Endothelial cell of hepatic sinusoid (primary cell): ENCODE data around the gene PACS1.

Experiments used
- in situ Hi-C: cut with HindIII; loops from 2 replicates; pipeline ENCODE4 v1.10.0; 2017; ENCODE audit warnings: low sequenced_read_pairs

Gene PACS1

DNA sequence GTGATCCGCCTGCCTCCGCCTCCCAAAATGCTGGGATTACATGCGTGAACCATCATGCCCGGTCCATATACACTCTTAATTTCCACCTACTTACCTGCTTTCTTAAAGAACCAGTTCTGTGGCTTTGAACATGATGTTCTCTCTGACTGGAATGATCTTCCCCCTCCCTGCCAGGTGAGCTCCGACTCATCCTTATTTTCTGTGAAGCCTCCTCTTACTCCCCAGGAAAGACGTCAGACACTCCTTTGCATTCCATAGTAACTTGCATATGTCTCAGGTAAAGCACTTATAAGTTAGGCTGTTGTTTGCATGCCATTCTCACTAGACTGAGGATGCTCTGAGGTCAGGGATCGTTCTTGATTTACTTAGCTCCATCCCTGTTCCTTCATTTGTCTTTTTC, 106.6 kb downstream of the PACS1 start:
- in situ Hi-C loops: no loop called here

DNA sequence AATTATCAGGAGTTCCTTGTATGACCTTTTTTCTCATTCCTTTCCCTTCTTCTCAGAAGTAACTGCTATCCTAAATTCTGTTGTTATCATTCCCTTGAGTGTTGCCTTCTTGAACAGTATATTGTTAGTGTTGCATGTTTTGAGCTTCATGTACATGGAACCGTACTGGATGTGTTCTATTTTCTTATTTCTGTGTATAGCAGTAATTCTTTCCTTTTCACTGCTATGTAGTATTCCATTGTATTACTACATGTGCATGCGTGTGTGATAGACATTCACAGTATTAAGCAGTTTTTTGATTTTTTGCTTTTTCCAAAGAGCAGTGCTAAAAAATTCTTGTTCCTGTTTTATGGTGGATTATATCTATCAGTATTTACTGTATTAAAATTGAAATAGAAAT, 108.1 kb downstream of the PACS1 start:
- in situ Hi-C loops: no loop called here

DNA sequence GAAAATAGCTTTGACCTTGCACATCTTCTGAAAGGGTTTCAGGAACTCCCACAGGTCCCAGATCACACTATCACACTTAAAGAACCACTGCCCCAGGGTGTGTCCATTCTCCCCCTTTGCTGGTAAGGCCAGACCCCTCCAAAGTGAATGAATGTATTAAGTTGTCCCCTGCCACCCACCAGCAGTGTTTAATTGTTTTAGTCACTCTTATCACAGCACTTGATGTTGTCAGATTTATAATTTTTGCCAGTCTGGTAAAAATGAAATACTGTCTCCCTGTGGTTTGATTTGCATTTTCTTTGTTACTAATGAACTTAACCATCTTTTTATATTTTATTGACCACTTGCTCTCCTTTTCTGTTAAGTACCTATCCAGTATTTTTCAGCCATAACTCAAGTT, 108.8 kb downstream of the PACS1 start:
- in situ Hi-C loops: no loop called here

DNA sequence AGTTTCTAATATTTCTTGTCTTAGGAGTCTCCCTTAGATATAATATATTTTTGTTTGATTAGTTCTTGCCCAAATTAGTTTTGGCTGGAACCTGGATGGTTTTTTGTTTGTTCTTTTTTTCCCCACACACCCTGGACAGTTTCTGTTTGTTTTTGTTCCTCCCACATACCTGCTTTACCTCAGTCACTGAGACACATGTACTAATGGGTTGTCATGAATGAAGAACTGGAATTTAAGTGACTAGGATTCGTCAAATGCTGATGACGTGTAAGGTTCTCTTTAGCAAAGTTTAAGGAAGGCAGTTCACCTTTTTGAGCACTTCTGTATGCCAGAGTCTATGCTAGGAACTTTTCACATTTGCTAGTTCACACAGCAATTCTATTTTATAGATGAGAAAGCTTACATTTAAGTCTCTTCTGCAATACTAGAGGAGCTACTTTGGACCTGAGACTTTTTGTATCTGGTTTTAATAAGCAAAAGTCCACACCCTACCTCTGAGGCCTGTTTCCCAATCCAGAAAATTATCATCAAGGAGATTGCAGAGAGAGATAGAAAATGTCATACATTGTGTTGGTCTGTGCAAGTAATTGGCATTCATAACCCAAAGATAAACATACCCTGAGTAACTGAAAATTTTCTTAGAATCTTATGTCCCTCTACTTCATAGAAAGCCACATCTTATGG, 111.7 kb downstream of the PACS1 start:
- in situ Hi-C loops: no loop called here

DNA sequence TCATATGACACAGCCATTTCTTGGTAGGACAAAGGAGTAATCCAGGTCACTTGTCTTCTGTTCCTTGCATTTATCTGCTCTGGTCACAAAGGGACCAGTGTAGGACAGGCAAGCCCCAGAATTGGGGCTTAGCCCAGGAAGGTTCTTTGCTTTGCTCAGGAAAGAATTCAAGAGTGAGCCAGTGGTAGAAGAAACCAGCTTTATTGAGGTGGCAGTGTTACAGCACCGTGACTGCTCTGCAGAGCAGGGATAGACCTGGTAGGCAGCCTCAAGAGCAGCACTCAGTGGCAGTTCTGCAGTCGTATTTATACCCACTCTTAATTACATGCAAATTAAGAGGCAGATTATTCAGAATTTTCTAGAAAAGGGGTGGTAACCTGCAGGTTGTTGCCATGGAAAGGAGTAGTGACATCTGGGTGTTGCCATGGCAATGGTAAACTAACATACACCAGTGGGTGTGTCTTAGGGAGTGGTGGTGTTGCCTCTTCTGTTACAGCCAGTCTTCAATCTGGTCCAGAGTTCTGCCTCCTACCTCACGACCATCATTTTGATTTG, 113.5 kb downstream of the PACS1 start:
- in situ Hi-C loops: no loop called here

DNA sequence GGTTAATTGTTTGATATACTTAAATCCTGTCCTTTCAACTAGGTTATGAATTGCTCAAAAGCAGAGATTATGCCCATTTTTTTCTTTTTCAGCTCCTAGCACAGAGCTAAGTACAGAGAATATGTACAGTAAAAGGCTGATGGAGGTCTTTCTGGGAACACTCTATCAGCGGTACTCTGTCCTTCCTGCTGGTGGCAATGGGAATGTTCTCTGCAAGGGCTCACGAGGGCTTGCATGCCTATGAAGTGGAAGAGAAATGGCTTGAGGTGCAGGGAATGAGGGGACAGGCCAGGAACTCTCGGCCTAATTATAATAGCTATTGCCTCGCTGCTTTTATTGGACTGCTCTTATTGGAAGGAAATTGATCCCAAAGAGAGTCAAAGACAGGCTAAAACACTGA, 114.7 kb downstream of the PACS1 start:
- in situ Hi-C loops: no loop called here

DNA sequence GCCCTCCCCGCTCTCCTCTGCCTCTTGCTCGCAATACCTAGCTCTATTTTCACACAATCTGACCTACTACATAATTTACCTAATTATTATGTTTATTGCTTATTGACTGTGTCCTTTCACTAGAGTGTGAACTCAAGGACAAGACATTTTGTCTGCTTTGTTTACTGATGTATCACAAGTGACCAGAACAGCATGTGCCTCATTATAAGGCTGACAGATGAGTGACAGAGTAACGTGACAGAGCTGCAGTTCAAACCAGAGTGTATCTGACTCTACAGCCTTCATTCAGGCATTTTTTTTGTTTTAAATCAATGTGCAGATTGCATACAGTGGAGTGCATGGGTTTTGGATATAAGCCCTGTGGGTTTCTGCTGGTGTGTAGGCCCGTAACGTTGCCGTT, 116.4 kb downstream of the PACS1 start:
- in situ Hi-C loops: no loop called here

DNA sequence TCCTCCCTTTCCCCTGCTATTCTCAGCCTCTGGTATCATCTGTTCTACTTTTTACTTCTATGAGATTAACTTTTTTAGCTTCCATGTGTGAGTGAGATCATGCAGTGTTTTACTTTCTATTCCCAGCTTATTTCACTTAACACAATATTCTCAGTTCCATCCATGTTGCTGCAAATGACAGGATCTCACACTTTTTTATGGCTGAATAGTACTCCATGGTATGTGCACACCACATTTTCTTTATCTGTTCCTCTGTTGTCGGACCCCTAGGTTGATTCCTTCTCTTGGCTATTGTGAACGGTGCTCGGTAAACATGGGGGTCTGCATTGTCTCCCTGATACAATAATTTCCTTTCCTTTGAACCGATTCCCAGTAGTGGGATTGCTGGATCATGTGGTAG, 117.4 kb downstream of the PACS1 start:
- in situ Hi-C loops: no loop called here

DNA sequence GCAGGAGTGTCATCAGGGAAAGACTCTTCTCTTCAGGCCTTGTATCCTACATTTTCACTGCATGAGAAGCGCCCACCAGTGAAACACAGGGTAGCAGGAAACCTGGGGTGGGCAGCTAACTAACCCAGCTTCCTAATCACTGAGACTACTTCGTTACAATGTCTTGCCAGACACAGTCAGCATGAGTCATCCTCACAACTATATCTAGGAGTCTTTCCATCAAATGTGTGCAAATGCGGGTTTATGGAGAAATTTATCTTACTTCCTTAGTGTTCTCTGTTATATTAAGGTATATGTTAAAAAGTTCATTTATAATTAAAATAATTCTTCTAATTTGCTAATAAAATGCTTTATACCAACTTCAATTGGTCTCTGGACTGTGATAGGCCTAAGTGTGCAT, 118.5 kb downstream of the PACS1 start:
- in situ Hi-C loops: no loop called here

DNA sequence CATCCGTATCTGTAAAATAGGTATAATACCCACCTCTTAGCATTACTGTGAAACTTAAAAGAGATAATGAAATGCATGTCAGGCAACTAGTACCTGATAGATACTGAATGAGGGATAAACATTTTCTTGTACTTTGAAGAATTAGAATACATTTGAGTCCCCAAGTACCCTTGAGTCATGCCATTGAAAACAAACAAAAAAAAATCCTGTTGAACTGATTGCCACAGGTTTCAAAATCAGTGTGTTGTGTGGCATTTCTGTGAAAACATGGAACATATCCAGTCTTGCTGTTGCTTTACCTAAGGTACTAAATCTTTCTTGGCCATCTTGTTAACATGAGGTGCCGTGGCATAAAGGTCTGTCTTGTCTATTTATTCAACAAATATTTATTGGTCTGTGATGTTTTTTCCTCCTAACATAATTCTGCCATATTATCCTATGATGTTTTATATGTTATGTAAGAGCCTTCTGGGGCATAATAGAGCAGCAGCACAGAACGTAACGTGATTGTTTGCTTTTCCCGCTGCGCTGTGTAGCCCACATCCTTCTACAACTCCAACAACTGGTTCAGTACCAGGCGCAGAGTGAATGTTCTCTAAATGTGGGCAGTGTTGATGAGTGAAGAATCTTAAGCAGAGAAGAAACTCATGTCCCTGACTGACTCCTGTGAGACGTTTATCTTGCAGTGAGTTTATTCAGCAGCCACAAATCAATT, 119.1 kb downstream of the PACS1 start:
- in situ Hi-C loops: no loop called here

DNA sequence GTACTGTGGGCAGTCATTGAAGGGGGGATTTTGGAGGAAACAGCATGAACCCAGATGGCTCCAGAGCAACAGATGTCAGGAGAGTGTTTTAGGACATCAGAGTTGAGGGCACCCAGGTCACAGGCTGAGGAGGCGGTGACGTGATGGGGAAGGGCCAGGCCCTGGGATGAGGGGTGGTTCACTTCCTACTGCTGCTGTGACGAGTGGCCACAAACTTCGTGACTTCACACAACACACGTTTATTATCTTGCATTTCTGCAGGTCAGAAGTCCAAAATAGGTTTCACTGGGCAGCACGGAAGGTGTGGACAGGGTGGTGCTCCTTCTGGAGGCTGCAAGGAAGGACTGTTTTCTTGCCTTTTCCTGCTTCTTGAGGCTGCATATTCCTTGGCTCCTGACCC, 120.7 kb downstream of the PACS1 start:
- in situ Hi-C loops: loop anchor here (5.0 kb wide), 2 partner anchors 62 to 68 kb away; no protein-coding TSS in a partner anchor

DNA sequence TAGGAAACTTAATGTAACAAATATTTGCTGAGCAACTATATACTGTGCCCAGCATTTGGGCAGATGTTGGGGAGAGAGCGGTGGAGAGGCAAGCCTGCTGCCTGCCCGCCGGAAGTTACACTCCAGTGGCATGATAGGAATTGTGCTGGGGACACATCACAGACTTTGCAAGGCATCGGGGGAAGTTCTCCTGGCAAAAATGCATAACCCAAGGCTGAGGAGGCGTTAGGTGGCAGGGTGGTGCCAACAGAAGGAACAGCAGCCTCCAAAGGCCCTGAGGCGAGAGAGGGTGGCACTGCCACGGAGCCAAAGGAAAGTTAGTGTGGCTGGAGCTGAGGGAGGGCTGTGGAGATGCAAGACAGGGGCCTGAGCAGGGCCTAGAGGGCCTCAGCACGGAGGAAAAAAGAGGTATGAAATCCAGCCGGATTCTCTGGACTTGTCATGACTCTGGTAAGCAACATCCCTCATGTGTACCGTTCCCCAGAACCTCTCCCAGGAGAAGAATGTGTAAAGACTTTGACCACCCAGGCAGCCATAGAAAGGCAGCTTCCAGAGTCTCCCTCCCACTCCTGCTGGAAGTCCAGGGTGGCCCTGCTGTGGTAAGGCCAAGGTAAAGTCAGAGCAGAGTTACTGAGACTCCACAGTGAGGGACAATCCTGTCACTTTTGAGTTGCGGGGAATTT, 122.2 kb downstream of the PACS1 start:
- in situ Hi-C loops: loop anchor here (5.0 kb wide), 2 partner anchors 60 to 70 kb away; no protein-coding TSS in a partner anchor

DNA sequence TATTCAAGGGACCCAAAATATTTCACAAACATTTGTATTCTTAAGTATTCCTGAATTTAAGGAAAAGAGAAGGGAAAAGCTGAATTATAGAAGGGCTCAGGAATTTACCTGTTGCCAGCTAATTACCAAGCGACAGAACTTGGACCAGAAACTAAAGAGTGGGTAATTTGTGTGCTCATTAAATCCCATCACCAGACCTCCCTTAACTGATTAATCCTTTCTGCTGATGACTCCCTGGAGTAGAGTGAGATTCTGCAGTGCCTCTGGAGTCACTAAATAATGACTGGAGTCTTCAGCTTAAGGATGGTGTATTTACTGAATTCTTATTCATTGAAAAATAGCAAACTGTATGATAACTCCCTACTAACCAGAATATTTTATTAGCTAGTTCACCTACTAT, 124.3 kb downstream of the PACS1 start:
- in situ Hi-C loops: loop anchor here (5.0 kb wide), 2 partner anchors 58 to 72 kb away; no protein-coding TSS in a partner anchor

DNA sequence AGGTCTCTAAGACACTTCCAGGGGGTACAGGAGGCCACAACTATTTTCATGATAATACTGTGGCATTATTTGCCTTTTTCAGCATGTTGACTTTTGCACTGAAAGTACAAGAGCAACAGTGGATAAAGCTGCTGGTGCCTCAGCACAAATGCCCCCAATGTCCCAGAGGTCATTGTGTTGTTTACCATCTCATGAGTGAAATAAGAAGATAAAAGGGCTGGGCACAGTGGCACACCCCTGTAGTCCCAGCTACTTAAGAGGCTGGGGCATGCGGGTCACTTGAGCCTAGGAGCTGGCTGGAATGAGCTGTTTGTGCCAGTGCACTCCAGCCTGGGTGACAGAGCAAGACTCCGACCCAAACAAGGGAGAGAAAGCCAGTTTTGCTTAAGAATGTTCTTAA, 125.8 kb downstream of the PACS1 start:
- in situ Hi-C loops: no loop called here

DNA sequence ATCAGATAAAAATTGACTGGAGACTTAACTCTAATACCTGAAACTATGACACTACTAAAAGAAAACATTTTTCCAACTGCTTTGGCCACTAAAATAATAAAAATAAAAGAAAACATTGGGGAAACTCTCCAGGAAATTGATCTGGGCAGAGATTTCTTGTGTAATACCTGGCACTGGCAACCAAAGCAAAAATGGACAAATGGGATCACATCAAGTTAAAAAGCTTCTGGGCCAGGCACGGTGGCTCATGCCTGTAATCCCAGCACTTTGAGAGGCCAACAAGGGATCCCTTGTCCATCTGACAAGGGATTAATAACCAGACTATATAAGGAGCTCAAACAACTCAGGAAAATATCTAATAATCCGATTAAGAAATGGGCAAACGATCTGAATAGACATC, 133.8 kb downstream of the PACS1 start:
- in situ Hi-C loops: no loop called here

DNA sequence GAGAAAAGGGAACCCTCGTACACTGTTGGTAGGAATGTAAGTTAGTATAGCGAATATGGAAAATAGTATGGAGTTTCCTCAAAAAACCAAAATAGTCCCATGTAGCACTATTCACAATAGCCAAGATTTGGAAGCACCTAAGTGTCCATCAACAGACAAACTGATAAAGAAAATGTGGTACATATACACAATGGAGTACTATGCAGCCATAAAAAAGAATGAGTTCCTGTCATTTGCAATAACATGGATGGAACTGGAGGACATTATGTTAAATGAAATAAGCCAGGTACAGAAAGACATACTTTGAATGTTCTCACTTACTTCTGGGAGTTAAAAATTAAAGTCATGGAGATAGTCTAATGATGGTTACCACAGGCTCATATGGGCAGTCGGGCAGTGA, 134.3 kb downstream of the PACS1 start:
- in situ Hi-C loops: no loop called here

DNA sequence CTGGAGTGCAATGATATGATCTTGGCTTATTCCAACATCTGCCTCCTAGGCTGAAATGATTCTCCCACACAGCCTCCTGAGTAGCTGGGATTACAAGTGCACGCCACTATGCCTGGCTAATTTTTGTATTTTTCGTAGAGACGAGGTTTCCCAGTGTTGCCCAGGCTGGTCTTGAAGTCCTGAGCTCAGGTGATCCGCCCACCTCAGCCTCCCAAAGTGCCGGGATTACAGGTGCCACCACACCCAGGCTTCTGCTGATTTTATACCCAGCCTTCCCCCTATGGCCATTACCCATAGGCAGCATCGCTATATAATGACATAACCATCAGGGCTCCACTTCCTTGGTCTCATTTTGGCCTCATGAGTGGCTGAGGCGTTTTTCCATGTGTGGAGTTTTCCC, 137.7 kb downstream of the PACS1 start:
- in situ Hi-C loops: no loop called here

DNA sequence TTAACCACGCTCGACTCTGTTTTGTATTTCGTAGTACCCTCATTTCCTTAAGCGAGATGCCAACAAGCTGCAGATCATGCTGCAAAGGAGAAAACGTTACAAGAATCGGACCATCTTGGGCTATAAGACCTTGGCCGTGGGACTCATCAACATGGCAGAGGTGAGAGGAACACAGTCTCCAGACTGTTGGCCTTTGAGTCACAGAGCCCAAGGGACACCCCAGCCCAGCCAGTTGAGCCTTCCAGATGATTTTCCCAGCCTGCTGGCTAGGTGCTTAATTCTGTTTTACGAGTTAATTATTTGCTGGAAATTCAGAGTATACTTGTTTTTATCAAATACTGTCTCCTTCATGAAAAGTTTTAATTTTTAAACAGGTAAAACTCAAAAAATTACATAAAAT, 141.0 kb downstream of the PACS1 start:
- in situ Hi-C loops: no loop called here

DNA sequence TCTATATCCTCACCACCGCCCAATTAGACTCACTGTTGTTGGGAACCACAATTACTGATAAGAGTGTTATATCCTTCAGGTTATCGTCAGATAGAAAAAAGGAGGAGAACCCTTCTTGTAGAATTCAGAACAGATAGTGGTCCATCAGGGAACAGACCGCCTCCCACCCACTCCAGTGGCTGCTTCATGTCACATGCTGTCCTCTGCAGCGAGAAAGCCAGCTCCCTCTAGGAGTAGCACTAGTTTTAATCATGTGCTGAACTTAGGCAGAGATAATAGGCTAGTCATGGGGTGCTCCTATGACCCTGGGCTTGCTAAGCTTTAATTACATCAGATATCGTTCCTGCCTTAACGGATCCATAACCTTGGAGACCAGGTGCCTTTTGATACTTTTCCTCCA, 146.8 kb downstream of the PACS1 start:
- in situ Hi-C loops: loop anchor here (5.0 kb wide), 2 partner anchors 35 to 65 kb away; no protein-coding TSS in a partner anchor

DNA sequence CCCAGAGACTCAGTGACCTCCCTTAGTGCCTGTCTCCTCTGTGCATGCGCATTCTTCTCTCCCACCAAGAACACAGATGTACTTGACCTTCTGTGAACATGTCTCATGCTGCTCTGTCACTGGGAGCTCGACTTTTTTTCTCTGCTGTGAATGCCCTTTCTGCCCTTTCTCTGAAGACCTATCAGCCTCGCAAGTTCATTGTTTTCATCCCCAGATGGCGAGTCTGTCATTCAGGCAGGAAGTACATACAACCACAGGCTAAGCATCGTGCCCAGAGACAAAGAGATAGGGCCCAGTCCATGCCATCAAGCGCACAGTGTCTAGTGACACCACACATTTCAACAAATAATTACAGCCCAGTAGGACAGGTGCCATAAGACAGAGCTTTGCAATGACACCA, 148.0 kb downstream of the PACS1 start:
- in situ Hi-C loops: loop anchor here (5.0 kb wide), 2 partner anchors 34 to 64 kb away; no protein-coding TSS in a partner anchor

DNA sequence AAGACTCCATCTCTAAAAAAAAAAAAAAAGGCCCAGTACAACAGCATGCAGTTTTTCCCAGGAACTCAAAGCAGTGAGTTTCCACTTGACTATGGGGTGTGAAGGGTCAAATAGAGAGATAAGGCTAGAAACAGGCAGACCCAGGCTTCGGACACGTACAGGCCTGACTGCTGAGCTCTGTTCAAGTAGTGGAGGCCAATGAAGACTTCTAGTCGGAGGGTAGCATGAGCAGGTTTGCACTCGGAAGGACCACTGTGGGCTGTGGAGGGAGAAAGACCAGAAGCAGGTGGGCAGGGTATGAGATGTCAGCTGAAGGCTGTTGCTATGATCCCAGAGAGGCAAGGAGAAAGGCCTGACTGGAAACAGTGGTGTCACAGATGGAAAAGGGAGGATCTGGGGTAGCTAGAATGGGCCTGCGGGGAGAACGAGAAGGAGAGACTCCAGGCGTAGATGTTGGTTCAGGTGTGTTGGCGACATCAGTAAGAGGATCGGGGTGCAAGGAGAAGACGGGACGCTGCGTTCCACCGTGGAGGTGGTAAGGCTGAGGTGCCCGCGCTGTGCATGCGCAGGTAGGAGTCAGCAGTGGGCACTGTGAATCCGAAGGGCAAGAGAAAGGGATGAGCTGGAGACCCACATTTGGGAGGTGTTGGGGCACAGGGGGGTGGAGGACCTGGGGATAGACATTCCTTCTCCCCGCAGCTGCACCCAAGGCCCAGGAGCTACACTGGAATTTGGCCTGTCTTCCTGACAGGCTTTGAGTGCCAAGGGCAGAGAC, 149.0 kb downstream of the PACS1 start:
- in situ Hi-C loops: loop anchor here (5.0 kb wide), 2 partner anchors 33 to 63 kb away; no protein-coding TSS in a partner anchor
